GM18502 (cell line): ENCODE data around the gene SP5.
"Not testable (repeated sequence)": the region's sequence is repeated elsewhere in the genome, so short reads cannot be mapped to it uniquely, and the experiment has no call there.

ENCODE experiments used
- ATAC-seq: cut with Tn5 transposase; IDR thresholded peaks from one replicate; pipeline ENCODE4 v1.9.1; 2021; ENCODE audit warnings: mild to moderate bottlenecking; ENCODE audit not compliant: unreplicated experiment, poor library complexity

The SP5 gene

GRCh38 chr2:170715062-170715931 lies at the start of gene SP5:
Gene SP5 (plus strand): TSS chr2:170715337. CDS start chr2:170715513, 176 bp downstream.
- no peak for ATAC-seq

DNA sequence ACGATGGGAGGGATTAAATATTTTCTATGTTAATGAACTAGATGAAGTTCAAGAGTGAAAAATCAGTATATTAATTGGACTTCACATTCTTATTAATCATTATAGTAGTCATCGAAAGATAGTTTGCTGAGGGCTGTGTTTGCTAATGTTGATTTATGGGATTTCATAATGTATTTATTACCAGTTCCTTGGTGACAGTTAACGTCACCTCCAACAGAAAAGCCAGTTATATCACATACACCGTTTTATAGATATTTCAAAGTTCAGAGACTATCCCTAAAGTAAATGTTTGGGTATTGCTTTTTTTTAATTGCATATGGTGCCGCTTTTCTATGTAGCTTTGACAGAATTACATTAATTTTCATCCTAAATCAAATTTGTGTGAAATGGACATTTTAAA lies 49.4 kb upstream of the SP5 start:
- no peak for ATAC-seq

GRCh38 chr2:170669909-170670308 lies 45.2 kb upstream of the SP5 start:
- ATAC-seq = no peak

GRCh38 chr2:170670651-170671050 lies 44.5 kb upstream of the SP5 start:
- ATAC-seq = no peak

DNA sequence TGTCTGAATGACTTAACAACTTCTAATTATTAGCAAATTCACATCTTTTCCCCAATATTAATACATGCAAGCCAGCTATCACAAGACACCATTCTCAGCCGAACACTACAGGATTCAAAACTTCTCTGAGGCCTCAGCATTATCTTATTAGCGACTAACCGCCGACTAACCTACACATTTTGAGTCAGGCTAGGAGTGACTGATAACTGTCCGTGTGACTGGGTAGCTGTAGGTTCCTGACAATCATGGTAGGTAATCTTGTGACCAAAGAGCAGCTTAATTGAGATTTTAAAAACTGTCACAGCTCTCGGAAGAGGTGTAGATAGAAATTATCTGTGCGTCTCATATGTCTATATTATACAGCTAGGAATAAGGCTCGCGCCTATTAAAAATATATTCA lies 44.1 kb upstream of the SP5 start:
- ATAC-seq = no peak

- ATAC-seq = not testable (repeated sequence)
Measured at GRCh38 chr2:170674282-170674681, 40.9 kb upstream of the SP5 start.

DNA sequence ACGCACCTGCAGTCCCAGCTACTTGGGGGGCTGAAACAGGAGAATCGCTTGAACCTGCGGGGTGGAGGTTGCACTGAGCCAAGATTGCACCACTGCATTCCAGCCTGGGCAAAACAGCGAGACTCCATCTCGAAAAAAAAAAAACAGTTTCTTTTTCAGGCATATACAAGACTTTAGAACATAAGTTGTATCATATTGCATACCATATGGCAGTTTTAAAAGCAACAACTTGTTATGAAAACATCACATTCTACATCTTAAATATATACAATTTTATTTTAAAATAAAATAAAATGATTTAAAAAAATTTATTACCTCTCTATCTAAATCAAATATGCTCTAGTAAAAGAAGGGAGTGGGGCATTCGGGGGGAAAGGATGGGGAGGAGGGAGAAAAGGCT lies 39.4 kb upstream of the SP5 start:
- no peak for ATAC-seq

- no peak for ATAC-seq
Measured at GRCh38 chr2:170679607-170680079, 35.5 kb upstream of the SP5 start.

- peak; percentile 90 for ATAC-seq
Measured at GRCh38 chr2:170680172-170680941, 34.8 kb upstream of the SP5 start.

DNA sequence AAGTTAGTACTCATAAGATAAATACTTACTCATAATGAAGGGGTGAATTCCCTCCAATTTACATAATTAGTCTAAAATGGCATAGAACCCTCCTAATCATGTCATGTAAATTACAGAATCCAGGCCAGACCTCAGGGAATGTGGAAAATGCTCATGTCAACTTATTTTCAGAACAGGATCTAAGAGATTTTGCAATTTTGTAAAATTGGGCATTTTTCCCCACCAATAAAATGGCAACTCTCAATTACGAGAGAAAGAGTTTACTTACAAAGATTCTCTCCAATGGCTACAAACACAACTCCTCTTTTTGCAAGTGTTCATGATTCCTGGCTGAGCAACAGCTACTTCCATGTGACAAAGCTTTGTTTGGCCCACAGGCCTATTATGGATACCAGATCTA lies 33.8 kb upstream of the SP5 start:
- no peak for ATAC-seq

DNA sequence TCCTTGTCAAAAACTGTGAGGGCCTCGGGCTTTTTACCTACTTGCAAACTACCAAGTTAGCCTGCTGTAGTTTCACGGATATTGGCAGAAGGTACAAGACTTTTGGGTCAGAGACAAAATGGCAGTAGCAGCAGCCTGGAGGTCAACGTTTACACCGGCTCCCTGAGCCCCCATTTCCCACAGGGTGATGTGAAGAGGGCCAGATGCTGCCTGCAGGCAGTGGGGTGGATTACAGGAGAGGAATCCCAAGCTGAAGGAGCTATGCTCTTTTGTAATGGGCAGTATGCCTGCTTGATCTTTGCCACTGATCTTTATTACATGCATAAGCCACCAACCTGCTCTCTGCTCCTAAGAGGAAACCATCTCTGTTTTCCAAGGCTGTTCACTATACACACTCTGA lies 29.5 kb upstream of the SP5 start:
- ATAC-seq = no peak

GRCh38 chr2:170689481-170689880 lies 25.7 kb upstream of the SP5 start:
- ATAC-seq = no peak

DNA sequence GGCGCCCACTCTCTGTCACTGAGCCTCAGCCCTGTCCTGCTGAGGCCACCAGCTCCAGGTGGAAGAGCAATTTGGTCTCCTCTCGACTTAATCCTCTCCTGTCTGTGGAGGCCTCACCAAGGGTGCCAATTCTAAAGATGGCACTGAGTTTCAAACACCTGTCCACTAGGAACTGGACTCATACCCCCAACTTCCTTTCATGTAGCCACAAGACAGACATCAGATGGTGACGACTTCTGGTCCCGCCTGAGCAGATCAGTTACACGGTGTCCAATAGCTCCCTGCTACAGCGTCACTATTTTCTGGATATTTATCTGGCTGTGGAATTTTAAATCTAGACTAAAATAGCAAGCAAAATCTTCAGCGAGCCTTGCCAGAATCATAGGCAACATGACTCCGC lies 24.5 kb upstream of the SP5 start:
- no peak for ATAC-seq

- no peak for ATAC-seq
Measured at GRCh38 chr2:170694316-170694715, 20.8 kb upstream of the SP5 start.

GRCh38 chr2:170695521-170696410 lies 19.4 kb upstream of the SP5 start:
- ATAC-seq = no peak

GRCh38 chr2:170696948-170697347 lies 18.2 kb upstream of the SP5 start:
- ATAC-seq = no peak

DNA sequence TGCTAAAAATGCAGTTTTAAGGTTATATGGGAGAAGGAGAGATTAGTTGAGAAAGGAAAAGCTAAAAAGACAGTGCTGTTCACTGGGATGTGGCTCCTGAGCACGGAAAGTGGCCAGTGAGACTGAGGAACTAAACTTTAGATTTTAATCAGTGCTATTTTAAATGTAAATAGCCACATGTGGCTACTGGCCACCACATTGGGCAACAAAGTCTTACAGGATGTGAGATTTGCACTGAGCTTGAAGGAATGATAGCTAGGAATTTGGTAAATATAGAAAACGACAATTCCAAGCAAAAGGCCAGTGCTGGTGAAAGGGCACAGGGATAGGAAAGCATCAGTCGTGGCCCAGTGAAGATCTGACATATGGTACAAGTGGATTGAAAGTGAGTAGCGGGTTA lies 14.1 kb upstream of the SP5 start:
- ATAC-seq = no peak

DNA sequence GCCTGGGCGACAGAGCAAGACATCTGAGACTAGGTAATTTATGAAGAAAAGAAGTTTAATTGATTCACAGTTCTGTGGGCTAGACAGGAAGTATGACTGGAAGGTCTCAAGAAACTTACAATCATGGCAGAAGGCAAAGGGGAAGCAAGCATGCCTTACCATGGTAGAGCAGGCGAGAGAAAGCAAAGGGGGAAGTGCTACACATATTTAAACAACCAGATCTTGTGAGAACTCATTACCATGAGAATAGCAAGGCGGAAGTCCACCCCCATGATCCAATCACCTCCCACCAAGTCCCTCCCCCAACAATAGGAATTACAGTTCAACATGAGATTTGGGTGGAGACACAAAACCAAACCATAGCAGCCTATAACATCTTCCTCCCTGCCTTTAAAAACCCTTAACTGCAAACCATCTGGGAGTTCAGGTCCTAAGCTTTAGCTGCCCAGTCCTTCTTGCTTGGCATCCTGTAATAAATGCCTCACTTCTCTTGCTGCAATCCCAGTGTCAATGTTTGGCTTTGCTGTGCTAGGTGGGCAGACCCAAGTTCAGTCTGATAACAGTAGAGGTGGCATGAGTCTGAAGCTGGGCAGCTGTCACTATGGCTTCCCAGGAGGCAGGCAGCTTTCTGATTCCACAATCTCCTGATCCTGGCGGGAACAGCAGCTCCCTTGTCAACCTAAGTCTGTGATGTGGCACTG lies 11.2 kb upstream of the SP5 start:
- ATAC-seq = no peak

DNA sequence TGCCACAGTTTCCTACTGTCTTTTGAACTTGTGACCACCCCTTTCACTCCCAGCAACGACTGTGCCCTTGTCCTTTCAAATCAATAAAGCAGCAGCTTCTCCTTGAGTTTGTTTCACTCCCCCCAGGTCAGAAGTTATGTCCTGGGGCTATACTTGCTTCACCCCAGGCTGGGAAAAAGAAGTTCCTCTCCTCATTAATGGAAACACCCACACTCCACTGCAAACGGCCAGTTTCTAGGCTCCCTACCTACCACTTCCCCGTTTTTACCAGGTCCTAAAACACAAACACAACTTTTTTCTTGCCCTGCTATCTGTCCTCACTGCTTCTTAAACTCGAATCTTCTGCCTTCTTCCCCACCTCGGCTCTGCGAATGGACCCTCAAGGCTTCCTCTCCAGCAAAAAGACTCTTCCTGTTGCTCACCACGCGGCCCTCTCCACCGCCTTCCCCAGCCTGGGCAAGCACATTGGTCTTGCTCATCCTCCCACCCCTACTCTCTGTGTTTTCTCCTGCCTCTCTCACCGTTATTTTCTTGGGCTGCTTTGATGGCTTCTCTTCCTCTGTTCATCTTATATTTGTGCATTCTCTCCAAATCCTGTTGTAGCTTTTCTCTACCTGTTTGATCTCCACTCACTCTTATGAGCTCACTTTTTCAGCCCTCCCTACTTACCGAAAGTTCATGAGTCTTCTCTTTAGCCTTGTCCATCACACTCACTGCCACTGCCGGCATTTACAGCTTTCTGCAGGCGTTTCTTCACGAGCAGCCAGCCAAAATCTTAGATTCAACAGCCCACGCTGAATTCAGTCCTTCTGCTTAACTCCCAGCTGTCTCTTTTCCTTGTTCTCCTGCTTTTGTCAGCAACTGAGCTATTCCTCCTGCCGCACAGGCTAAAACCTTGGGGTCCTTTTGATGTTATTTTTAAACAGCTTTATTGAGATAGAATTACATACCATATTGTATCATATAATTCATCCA lies 7.0 kb upstream of the SP5 start:
- no peak for ATAC-seq
